Chondrocyte (in vitro differentiated cells): ENCODE measurements around the gene GPER1. TPM values are rescaled to one million over a fixed set of nuclear protein-coding genes. Genes with fewer than 3 reads are reported as not detected.

Experiments
- DNase-seq: peaks from one replicate; pipeline ENCODE4 v3.0.0; 2021; ENCODE audit warnings: mixed read lengths, low spot score
- H3K27ac Mint-ChIP-seq: one replicate; pipeline ENCODE4 v1.8.0; 2021; ENCODE audit warnings: mild to moderate bottlenecking, moderate library complexity, mixed read lengths; ENCODE audit not compliant: unreplicated experiment
- H3K27me3 Mint-ChIP-seq: 2 replicates; pipeline ENCODE4 v1.8.0; 2021; ENCODE audit warnings: low read depth, mixed read lengths
- H3K36me3 Mint-ChIP-seq: 2 replicates; pipeline ENCODE4 v1.8.0; 2021; ENCODE audit warnings: low read depth, mixed read lengths
- H3K4me1 Mint-ChIP-seq: 2 replicates; pipeline ENCODE4 v1.8.0; 2021; ENCODE audit warnings: low read depth, mild to moderate bottlenecking, mixed read lengths
- H3K4me3 Mint-ChIP-seq: one replicate; pipeline ENCODE4 v1.8.0; 2021; ENCODE audit warnings: mild to moderate bottlenecking, moderate library complexity, mixed read lengths; ENCODE audit not compliant: unreplicated experiment
- H3K9me3 Mint-ChIP-seq: 2 replicates; pipeline ENCODE4 v1.8.0; 2021; ENCODE audit warnings: low read depth, mixed read lengths
- CTCF ChIP-seq: fragments of 200-600 bp; sonication (generic); IDR thresholded peaks from 2 replicates; pipeline ENCODE4 v1.5.0; 2021; ENCODE audit warnings: antibody characterized with exemption, mild to moderate bottlenecking, moderate library complexity
- total RNA-seq: library from RNA; stranded (reverse); gene quantifications from 3 replicates; pipeline ENCODE4 v1.2.1, GENCODE V29; 2021

Gene GPER1
- total RNA-seq, 1 donor from 2014 or later: 9.9 TPM

GRCh38 chr7:1122832-1123501 is 35.1 kb downstream of the GPER1 start:
- Mint-ChIP-seq H3K4me1 (peaks cover 43% of the 10 kb centered on the region), H3K9me3 (no peaks in the 10 kb centered on the region), H3K4me3 (no peak overlapping the region), H3K27me3 (no peaks in the 10 kb centered on the region), H3K27ac (peak overlapping the region; percentile 49), H3K36me3 (peaks cover 2% of the 10 kb centered on the region)
- no peak for TF ChIP-seq CTCF
- peak; percentile 85 for DNase-seq

- TF ChIP-seq CTCF: peak; percentile 89
- Mint-ChIP-seq H3K27me3 (no peaks in the 10 kb centered on the region), H3K4me3 (peak overlapping the region; percentile 46), H3K9me3 (no peaks in the 10 kb centered on the region), H3K4me1 (peaks cover 43% of the 10 kb centered on the region), H3K36me3 (peaks cover 2% of the 10 kb centered on the region), H3K27ac (peak overlapping the region; percentile 83)
- peak; percentile 92 for DNase-seq
Measured at GRCh38 chr7:1123715-1124114, 35.8 kb downstream of the GPER1 start.

GRCh38 chr7:1124164-1124563 is 36.3 kb downstream of the GPER1 start:
- peak overlapping the region; percentile 83 for H3K27ac Mint-ChIP-seq
- H3K36me3 Mint-ChIP-seq: peaks cover 2% of the 10 kb centered on the region

GRCh38 chr7:1124816-1125602 is 37.1 kb downstream of the GPER1 start:
- Mint-ChIP-seq H3K4me1 (peaks cover 43% of the 10 kb centered on the region), H3K9me3 (no peaks in the 10 kb centered on the region), H3K4me3 (peak overlapping the region; percentile 19), H3K36me3 (peaks cover 2% of the 10 kb centered on the region), H3K27me3 (no peaks in the 10 kb centered on the region), H3K27ac (peak overlapping the region; percentile 41)
- TF ChIP-seq CTCF: no peak
- peak; percentile 81 for DNase-seq

More at GRCh38 chr7:1124164-1124563, 36.3 kb downstream of the GPER1 start:
- Mint-ChIP-seq H3K9me3 (no peaks in the 10 kb centered on the region), H3K4me3 (peak overlapping the region; percentile 46), H3K4me1 (peaks cover 43% of the 10 kb centered on the region), H3K27me3 (no peaks in the 10 kb centered on the region)
- no peak for TF ChIP-seq CTCF
- DNase-seq: peak; percentile 75

- Mint-ChIP-seq H3K27me3 (no peaks in the 10 kb centered on the region), H3K27ac (no peak overlapping the region), H3K9me3 (no peaks in the 10 kb centered on the region), H3K36me3 (peaks cover 2% of the 10 kb centered on the region), H3K4me3 (no peak overlapping the region), H3K4me1 (peaks cover 43% of the 10 kb centered on the region)
- peak; percentile 48 for DNase-seq
- TF ChIP-seq CTCF: no peak
Measured at GRCh38 chr7:1125603-1125969, 37.7 kb downstream of the GPER1 start.
